Gastrocnemius medialis (tissue), 4 donors: ENCODE data around the gene OR2G3.

Experiments used
- CTCF ChIP-seq, 5 experiments: fragments of 450-650 bp in 3 of 5; fragments of 200-600 bp in 2 of 5; sonication (generic) in 2 of 5; IDR thresholded peaks in 4 of 5; conservative IDR thresholded peaks in 1 of 5; 1 replicate in 4 of 5; 2 replicates in 1 of 5; pipeline ENCODE4 v1.5.1; 2016 to 2019; ENCODE audit warnings: antibody characterized with exemption in 5 of 5, mild to moderate bottlenecking in 3 of 5, moderate library complexity in 3 of 5
- POLR2A ChIP-seq, 2 donors: fragments of 450-650 bp; IDR thresholded peaks; one replicate each; pipeline ENCODE4 v1.6.1; 2017; ENCODE audit warnings: antibody characterized with exemption in 2 of 2, mild to moderate bottlenecking in 2 of 2, moderate library complexity in 2 of 2

DNA sequence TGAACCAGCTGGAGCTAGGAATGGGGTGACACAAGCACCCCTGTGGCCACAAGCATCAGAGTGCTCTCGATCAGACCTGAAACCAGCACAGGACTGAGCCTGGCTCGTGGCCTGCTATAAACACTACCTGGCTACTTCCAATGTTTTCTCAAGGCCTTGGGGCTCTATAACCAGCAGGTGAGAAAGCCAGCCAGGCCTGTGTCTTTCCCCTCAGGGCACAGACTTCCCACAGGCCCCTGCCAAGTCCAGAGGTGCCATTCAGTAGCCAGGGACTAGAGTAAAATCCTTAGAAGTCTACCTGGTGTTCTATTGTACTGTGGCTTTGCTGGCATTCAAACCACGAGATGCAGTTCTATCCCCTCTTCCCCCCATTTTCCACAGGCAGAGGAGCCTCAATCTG, 22.6 kb downstream of the OR2G3 start:
- TF ChIP-seq CTCF (IDR thresholded peaks at IDR 0.05 in 4 of 5, conservative IDR thresholded peaks at IDR 0.05 in 1 of 5) (no peak), POLR2A (IDR thresholded peaks at IDR 0.05) (no peak)
